ENCODE measurements around the gene DAZ4.
"Not testable (repeated sequence)": the region's sequence is repeated elsewhere in the genome, so short reads cannot be mapped to it uniquely, and the experiment has no call there.

Gene DAZ4

GRCh38 chrY:24833619-24834018 lies at the start of gene DAZ4:
TSS of gene DAZ4 (plus strand) at chrY:24833919. CDS start at chrY:24834127, 208 bp downstream.
- DNase-seq: not testable (repeated sequence)

- not testable (repeated sequence) for DNase-seq
Measured at GRCh38 chrY:24813293-24813692, 20.4 kb upstream of the DAZ4 start, which contains the start of gene DAZ3. TSS of gene DAZ3 (minus strand) at chrY:24813393. CDS start at chrY:24813185, 208 bp downstream.

GRCh38 chrY:24821836-24822235 lies 11.9 kb upstream of the DAZ4 start:
- DNase-seq: not testable (repeated sequence)

- DNase-seq: not testable (repeated sequence)
Measured at GRCh38 chrY:24824184-24824879, 9.4 kb upstream of the DAZ4 start.

- DNase-seq: not testable (repeated sequence)
Measured at GRCh38 chrY:24825069-24825468, 8.7 kb upstream of the DAZ4 start.
